ENCODE data around the gene CDK4.

GRCh38 chr12:57723630-57723962 lies 28.5 kb downstream of the CDK4 start:
- no peak for TF ChIP-seq CTCF (IDR thresholded peaks at IDR 0.05)
- TF ChIP-seq POLR2A (IDR thresholded peaks at IDR 0.05), result no peak

Data from thyroid gland (tissue), 4 donors.